Ovary (tissue), 9 donors: Measurements from ENCODE around the gene SH3BGR. TPM values are rescaled to one million over a fixed set of nuclear protein-coding genes. Genes with fewer than 3 reads are reported as not detected.

Source experiments
- DNase-seq, 5 donors: peaks; one replicate each; pipeline ENCODE4 v3.0.0-alpha.2; 2019 to 2020
- H3K27ac ChIP-seq, 2 donors: fragments of 200-600 bp; one replicate each; pipeline versions ENCODE4 v1.5.1 to v1.8.0; 2019 to 2022
- H3K27me3 ChIP-seq: fragments of 200-600 bp; one replicate; pipeline ENCODE4 v1.8.0; 2022
- H3K36me3 ChIP-seq: fragments of 200-600 bp; sonication (generic); one replicate; pipeline ENCODE4 v1.5.1; 2019
- H3K4me1 ChIP-seq: one replicate; pipeline ENCODE4 v1.8.1; 2013; ENCODE audit warnings: mild to moderate bottlenecking, moderate library complexity; ENCODE audit not compliant: insufficient read depth
- H3K4me3 ChIP-seq: fragments of 200-600 bp; sonication (generic); one replicate; pipeline ENCODE4 v1.5.1; 2017
- H3K9me3 ChIP-seq, 2 donors: fragments of 200-600 bp in 1 of 2; sonication (generic) in 1 of 2; one replicate each; pipeline versions ENCODE4 v1.5.1 to v1.8.1; 2013 to 2019; ENCODE audit warnings: mild to moderate bottlenecking in 1 of 2, moderate library complexity in 1 of 2
- EP300 ChIP-seq: sonication (generic); formaldehyde crosslinking; IDR thresholded peaks from one replicate; pipeline ENCODE4 v1.6.1; 2017; ENCODE audit warnings: antibody characterized with exemption
- POLR2A ChIP-seq: fragments of 450-650 bp; IDR thresholded peaks from one replicate; pipeline ENCODE4 v1.6.1; 2017; ENCODE audit warnings: antibody characterized with exemption, mild to moderate bottlenecking, moderate library complexity
- WGBS, 3 donors: extraction: QIAGEN DNeasy Blood & Tissue Kit in 1 of 3; methylation state at CpG; one replicate each; pipeline versions ENCODE4 v1.1.5 to v1.1.7; 2013 to 2017; 5-methylcytosine and 5-hydroxymethylcytosine counted together
- intact Hi-C, 4 donors: fragments of 100-400 bp; cut with DNase I; formaldehyde crosslinking; loops; one replicate each; pipeline versions ENCODE4 v1.11.0 to v1.15.1; 2022 to 2023
- microRNA-seq, 3 donors: library from miRNA; unstranded; fragments of <30 nt; microRNA quantifications; one replicate each; pipeline versions ENCODE4 to v1.2.0, GENCODE V29; 2019 to 2020
- polyA plus RNA-seq, 2 donors: library from polyadenylated mRNA; stranded (reverse); fragments of 200-250 nt in 1 of 2; fragments of 350-450 nt in 1 of 2; fragmentation: Illumina TruSeq in 1 of 2; extraction: RNeasy Lipid Tissue Mini Kit (QIAGEN cat#74804) in 1 of 2; gene quantifications; one replicate each; pipeline ENCODE4 v1.2.3, GENCODE V29; 2013 to 2014
- small RNA-seq: library from RNA; depleted of rRNA; stranded (forward); fragments of <200 nt; gene quantifications from one replicate; pipeline ENCODE3, GENCODE V24; 2016
- total RNA-seq, 7 donors: library from RNA; depleted of rRNA in 2 of 7; stranded (reverse); fragments of >200 nt in 2 of 7; fragmentation: NEBNext Ultra II Directional in 3 of 7; extraction: Animal tissue kit (Norgen Biotek cat#: 25700) in 3 of 7; gene quantifications; one replicate each; pipeline versions ENCODE4 v1.1.0 to v1.2.4, GENCODE V29; 2016 to 2023
- TF ChIP-seq, protein P1 (sequence below), 3 donors: fragments of 450-650 bp in 2 of 3; fragments of 200-600 bp in 1 of 3; IDR thresholded peaks; one replicate each; pipeline versions ENCODE4 v1.5.1 to v1.8.0; 2016 to 2022; ENCODE audit warnings: antibody characterized with exemption in 3 of 3, mild to moderate bottlenecking in 1 of 3
- donor health status: DM: no; HTN: no; CAD: no; lungs with moderate emphysema.
- donor health status: DM: no; HTN: no; CAD: no.
- donor health status: Bipolar disorder and iron deficiency.
- donor health status: DM: yes; HTN: yes; CAD: no.
- donor health status: DM: no; HTN: no; CAD: no.
- donor health status: DM: yes; HTN: yes; CAD: no.

Gene SH3BGR
- total and polyA plus RNA-seq, 9 donors: 1.1 to 16.2 (median 3.0) TPM

DNA sequence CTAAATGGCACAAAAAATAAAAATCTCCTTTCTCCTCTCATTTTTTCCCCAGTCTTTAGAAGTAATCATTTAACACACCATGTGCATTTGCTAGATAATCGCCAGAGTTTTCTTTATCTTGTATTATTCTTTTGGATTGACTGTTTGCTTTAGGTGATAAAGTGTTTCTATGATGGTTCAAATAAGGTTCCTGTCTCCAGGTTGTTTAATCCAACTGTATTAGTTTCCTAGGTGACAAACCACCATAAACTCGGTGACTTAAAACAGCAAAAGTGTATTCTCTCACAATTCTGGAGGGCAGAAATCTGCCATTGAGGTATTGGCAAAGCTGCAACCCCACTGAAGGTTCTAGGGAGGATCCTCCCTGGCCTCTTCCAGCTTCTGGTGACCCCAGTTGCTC lies 109.4 kb downstream of the SH3BGR start:
- H3K4me3 ChIP-seq: no peak overlapping the region
- no peaks in the 10 kb centered on the region for H3K36me3 ChIP-seq
- intact Hi-C loops: no loop called here
- H3K27ac ChIP-seq: no peak overlapping the region
- H3K4me1 ChIP-seq: no peaks in the 10 kb centered on the region
- WGBS, 3 donors: 74 to 86% (median 76%) methylated on average over 2 of the region's 2 CpGs
- DNase-seq: no peak
- TF ChIP-seq, protein P1, sequence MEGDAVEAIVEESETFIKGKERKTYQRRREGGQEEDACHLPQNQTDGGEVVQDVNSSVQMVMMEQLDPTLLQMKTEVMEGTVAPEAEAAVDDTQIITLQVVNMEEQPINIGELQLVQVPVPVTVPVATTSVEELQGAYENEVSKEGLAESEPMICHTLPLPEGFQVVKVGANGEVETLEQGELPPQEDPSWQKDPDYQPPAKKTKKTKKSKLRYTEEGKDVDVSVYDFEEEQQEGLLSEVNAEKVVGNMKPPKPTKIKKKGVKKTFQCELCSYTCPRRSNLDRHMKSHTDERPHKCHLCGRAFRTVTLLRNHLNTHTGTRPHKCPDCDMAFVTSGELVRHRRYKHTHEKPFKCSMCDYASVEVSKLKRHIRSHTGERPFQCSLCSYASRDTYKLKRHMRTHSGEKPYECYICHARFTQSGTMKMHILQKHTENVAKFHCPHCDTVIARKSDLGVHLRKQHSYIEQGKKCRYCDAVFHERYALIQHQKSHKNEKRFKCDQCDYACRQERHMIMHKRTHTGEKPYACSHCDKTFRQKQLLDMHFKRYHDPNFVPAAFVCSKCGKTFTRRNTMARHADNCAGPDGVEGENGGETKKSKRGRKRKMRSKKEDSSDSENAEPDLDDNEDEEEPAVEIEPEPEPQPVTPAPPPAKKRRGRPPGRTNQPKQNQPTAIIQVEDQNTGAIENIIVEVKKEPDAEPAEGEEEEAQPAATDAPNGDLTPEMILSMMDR (IDR thresholded peaks at IDR 0.05): no peak
- no peak for TF ChIP-seq POLR2A
- TF ChIP-seq EP300: no peak
- no peaks in the 10 kb centered on the region for H3K9me3 ChIP-seq
- H3K27me3 ChIP-seq: no peaks in the 10 kb centered on the region

DNA sequence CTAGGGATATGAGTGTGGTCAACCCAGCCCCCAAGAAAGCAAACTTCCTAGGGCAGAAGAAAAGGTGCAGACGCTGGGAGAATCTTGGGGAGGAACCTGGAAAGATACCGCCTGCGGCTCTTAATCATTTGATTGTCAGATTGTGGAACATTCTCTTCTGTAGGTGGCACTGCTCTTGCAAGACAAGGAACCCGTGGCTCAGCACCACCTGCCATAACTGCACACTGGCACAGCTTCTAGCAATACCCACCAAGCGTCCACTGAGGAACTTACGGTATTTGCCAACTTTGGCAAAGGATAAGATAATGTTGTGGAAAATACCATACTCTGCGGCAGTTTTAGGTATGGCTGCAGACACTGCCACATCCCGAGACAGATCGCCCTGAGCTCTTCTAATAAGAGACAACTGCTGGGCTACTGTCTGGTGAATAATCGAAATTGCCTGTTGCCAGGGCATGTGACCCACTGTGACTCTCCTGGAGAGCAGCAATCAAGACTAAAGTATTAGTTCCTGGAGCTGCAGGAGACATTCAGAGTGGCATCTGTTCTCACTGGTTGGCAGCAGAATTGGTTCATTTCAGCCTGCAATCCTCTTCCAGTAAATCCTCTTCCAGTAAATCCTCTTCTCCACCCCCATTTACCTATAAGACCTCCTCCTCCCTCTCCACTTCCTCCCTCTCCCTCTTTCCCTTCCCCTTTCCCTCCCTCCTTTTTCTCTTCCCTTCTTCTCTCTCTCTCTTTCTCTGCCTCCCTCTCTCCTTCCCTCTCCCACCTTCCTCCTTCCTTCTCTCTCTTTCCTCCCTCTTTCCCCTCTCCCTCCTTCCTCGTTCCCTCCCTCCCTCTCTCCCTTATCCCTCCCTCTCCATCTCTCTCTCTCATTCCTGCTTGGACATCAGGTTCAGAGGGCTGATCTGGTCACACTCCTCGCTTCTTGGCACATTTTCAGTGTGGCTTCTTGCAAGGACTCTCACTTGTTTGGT lies 111.3 kb downstream of the SH3BGR start:
- Histone ChIP-seq H3K9me3 (no peaks in the 10 kb centered on the region), H3K27ac (no peak overlapping the region), H3K4me1 (no peaks in the 10 kb centered on the region), H3K4me3 (no peak overlapping the region), H3K36me3 (no peaks in the 10 kb centered on the region), H3K27me3 (no peaks in the 10 kb centered on the region)
- no peak for DNase-seq
- intact Hi-C loops: no loop called here
- no peak for TF ChIP-seq POLR2A
- TF ChIP-seq, protein P1 (IDR thresholded peaks at IDR 0.05): no peak
- TF ChIP-seq EP300: no peak
- WGBS, 3 donors: 60 to 76% (median 64%) methylated on average over 12 of the region's 12 CpGs

DNA sequence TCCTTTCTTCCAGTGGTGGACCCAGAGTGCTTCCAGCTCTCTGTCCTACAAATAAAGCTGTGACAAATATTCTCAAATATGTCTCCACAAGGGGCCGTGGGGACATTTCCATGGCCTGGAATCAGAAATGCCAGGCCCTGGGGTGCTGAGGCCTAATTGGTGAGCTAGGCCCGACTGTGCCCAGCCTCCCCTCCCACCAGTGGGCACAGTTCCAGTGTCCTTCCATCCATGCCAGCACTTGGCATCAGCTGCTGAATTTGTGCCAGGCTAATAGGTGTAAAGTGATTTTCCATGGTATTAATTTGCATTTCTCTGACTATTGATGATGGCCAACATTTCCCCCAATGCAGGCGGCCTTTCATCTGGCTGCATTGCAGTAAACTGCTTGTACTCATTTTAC lies 112.4 kb downstream of the SH3BGR start:
- no peak for DNase-seq
- no peaks in the 10 kb centered on the region for H3K4me1 ChIP-seq
- WGBS, 3 donors: 78 to 83% (median 79%) methylated on average over 3 of the region's 3 CpGs
- no peaks in the 10 kb centered on the region for H3K36me3 ChIP-seq
- H3K9me3 ChIP-seq: no peaks in the 10 kb centered on the region
- no peak overlapping the region for H3K27ac ChIP-seq
- H3K27me3 ChIP-seq: no peaks in the 10 kb centered on the region
- TF ChIP-seq EP300 (no peak), POLR2A (no peak)
- TF ChIP-seq, protein P1 (IDR thresholded peaks at IDR 0.05): no peak
- intact Hi-C loops: no loop called here
- H3K4me3 ChIP-seq: no peak overlapping the region

Small RNA genes lying within 50 kb of the gene (microRNA-seq; reads per million reads assigned to microRNA genes)
- 0 to 0.47 (median 0.38) reads per million in 3 donors for gene MIR6508

Small RNA genes lying within 50 kb of the gene (small RNA-seq; reads per million reads assigned to genes)
- gene MIR6508: not detected

Other genes with a start within 250 kb of the SH3BGR start
- gene BRWD1, start 138.3 kb upstream of the SH3BGR start, total RNA-seq: 10 to 100 TPM; 43.5 to 73.0 (median 51.2) TPM
- 10 to 100 TPM; 15.7 to 25.0 TPM for gene BRWD1, start 138.3 kb upstream of the SH3BGR start, polyA plus RNA-seq
- 100 to 1,000 TPM in 6 of 7 donors, 10 to 100 TPM in 1; 70.2 to 209 (median 145) TPM for gene HMGN1, start 102.9 kb upstream of the SH3BGR start, total RNA-seq
- gene HMGN1, start 102.9 kb upstream of the SH3BGR start, polyA plus RNA-seq: 100 to 1,000 TPM; 105 to 201 TPM
- gene LCA5L, start 6.2 kb upstream of the SH3BGR start, total RNA-seq: 10 to 100 TPM in 1 of 7 donors, 1 to 10 TPM in 4, under 1 TPM in 2; 0.76 to 11.8 (median 1.2) TPM
- gene LCA5L, start 6.2 kb upstream of the SH3BGR start, polyA plus RNA-seq: 1 to 10 TPM; 1.2 to 2.1 TPM
- 1 to 10 TPM in 2 of 7 donors, under 1 TPM in 5; 0.18 to 1.8 (median 0.73) TPM for gene B3GALT5, start 161.0 kb downstream of the SH3BGR start, total RNA-seq
- under 1 TPM; 0.12 to 0.23 TPM for gene B3GALT5, start 161.0 kb downstream of the SH3BGR start, polyA plus RNA-seq